GM18526 (cell line): ENCODE results near the gene DNAH1.

Experiments used
- POLR2A ChIP-seq: IDR thresholded peaks from 3 replicates; pipeline ENCODE4 v1.6.1; 2011; ENCODE audit not compliant: insufficient read length; ENCODE audit errors: extremely low read depth

The DNAH1 gene

GRCh38 chr3:52440671-52441070, 124.6 kb downstream of the DNAH1 start:
- no peak for TF ChIP-seq POLR2A

- no peak for TF ChIP-seq POLR2A
Observed at GRCh38 chr3:52441091-52441771, 125.1 kb downstream of the DNAH1 start.

- TF ChIP-seq POLR2A: no peak
Observed at GRCh38 chr3:52441772-52442332, 125.7 kb downstream of the DNAH1 start.

- TF ChIP-seq POLR2A: no peak
Observed at GRCh38 chr3:52442409-52443267, 126.5 kb downstream of the DNAH1 start.

- TF ChIP-seq POLR2A: no peak
Observed at GRCh38 chr3:52443268-52443610, 127.1 kb downstream of the DNAH1 start.

- TF ChIP-seq POLR2A: no peak
Observed at GRCh38 chr3:52443791-52444687, 127.9 kb downstream of the DNAH1 start.

- TF ChIP-seq POLR2A: no peak
Observed at GRCh38 chr3:52444860-52445793, 129.0 kb downstream of the DNAH1 start, which contains the start of gene SEMA3G. TSS of gene SEMA3G (minus strand) at chr3:52445103. CDS start at chr3:52445027, 76 bp downstream.

- TF ChIP-seq POLR2A: no peak
Observed at GRCh38 chr3:52446042-52446441, 129.9 kb downstream of the DNAH1 start.

GRCh38 chr3:52446631-52447511, 130.8 kb downstream of the DNAH1 start:
- no peak for TF ChIP-seq POLR2A

- no peak for TF ChIP-seq POLR2A
Observed at GRCh38 chr3:52447512-52448355, 131.6 kb downstream of the DNAH1 start.
